HepG2 (cell line): ENCODE measurements around the gene SCNM1. TPM values are rescaled to one million over a fixed set of nuclear protein-coding genes. Genes with fewer than 3 reads are reported as not detected.

Experiments
- ARHGAP35 ChIP-seq: sonication (generic); formaldehyde crosslinking; IDR thresholded peaks from 2 replicates; pipeline ENCODE4 v1.9.0; 2022; ENCODE audit warnings: mild to moderate bottlenecking, inconsistent platforms, moderate library complexity, missing genetic modification reagents, borderline replicate concordance
- ATF6 ChIP-seq: sonication (generic); formaldehyde crosslinking; conservative IDR thresholded peaks from 2 replicates; pipeline ENCODE4 v1.4.0; 2020; ENCODE audit warnings: missing genetic modification reagents
- ATF7 ChIP-seq, 2 experiments: fragments of 450-650 bp in 1 of 2; sonication (generic) in 1 of 2; formaldehyde crosslinking in 1 of 2; IDR thresholded peaks; 2 replicates each; pipeline versions ENCODE4 v1.4.0 to v1.6.1; 2016 to 2020; ENCODE audit warnings: antibody characterized with exemption in 1 of 2, mild to moderate bottlenecking in 1 of 2, missing genetic modification reagents in 1 of 2
- ATF7-NPFF ChIP-seq: sonication (generic); formaldehyde crosslinking; IDR thresholded peaks from 2 replicates; pipeline ENCODE4 v1.8.1; 2023; ENCODE audit warnings: mild to moderate bottlenecking, low read depth, missing genetic modification reagents, moderate library complexity
- CTCF ChIP-seq: sonication (generic); formaldehyde crosslinking; IDR thresholded peaks from 2 replicates; pipeline ENCODE4 v1.5.0; 2020; ENCODE audit warnings: mild to moderate bottlenecking, missing genetic modification reagents, moderate library complexity
- E2F1 ChIP-seq: sonication (generic); formaldehyde crosslinking; IDR thresholded peaks from 2 replicates; pipeline ENCODE4 v1.5.0; 2020; ENCODE audit warnings: missing genetic modification reagents
- KIAA2018 ChIP-seq: sonication (generic); formaldehyde crosslinking; IDR thresholded peaks from 2 replicates; pipeline ENCODE4 v1.5.0; 2020; ENCODE audit warnings: mild to moderate bottlenecking, missing genetic modification reagents, borderline replicate concordance
- MYC ChIP-seq: sonication (generic); formaldehyde crosslinking; IDR thresholded peaks from 2 replicates; pipeline ENCODE4 v1.9.0; 2021; ENCODE audit warnings: missing genetic modification reagents, borderline replicate concordance
- REL ChIP-seq: sonication (generic); formaldehyde crosslinking; conservative IDR thresholded peaks from 2 replicates; pipeline ENCODE4 v1.8.0; 2022; ENCODE audit warnings: mild to moderate bottlenecking, missing genetic modification reagents, moderate library complexity
- ZFYVE20 ChIP-seq: sonication (generic); formaldehyde crosslinking; IDR thresholded peaks from 2 replicates; pipeline ENCODE4 v1.8.0; 2023; ENCODE audit warnings: low read depth, mild to moderate bottlenecking, moderate library complexity, missing genetic modification reagents, borderline replicate concordance
- ZNF337 ChIP-seq: sonication (generic); formaldehyde crosslinking; IDR thresholded peaks from 2 replicates; pipeline ENCODE4 v1.5.1; 2020; ENCODE audit warnings: missing genetic modification reagents, low read depth, mild to moderate bottlenecking, borderline replicate concordance
- ZNF567 ChIP-seq: sonication (generic); formaldehyde crosslinking; IDR thresholded peaks from 2 replicates; pipeline ENCODE4 v1.8.1; 2023; ENCODE audit warnings: mild to moderate bottlenecking, missing genetic modification reagents, borderline replicate concordance
- ZNF614 ChIP-seq: IDR thresholded peaks from 2 replicates; pipeline ENCODE4 v1.6.1; 2018; ENCODE audit warnings: missing biosample characterization, missing genetic modification reagents, inconsistent platforms, borderline replicate concordance
- ZNF724P ChIP-seq: sonication (generic); formaldehyde crosslinking; IDR thresholded peaks from 2 replicates; pipeline ENCODE4 v1.8.0; 2022; ENCODE audit warnings: missing genetic modification reagents, borderline replicate concordance
- polyA plus RNA-seq, 8 experiments: library from polyadenylated mRNA; depleted of rRNA in 3 of 8; stranded (reverse) in 7 of 8; unstranded in 1 of 8; fragments of >200 nt; fragmentation: Illumina TruSeq in 4 of 8; extraction: Trizol in 4 of 8; gene quantifications; 2 replicates each; pipeline versions ENCODE4 v1.2.1 to v1.2.3, GENCODE V29; 2011 to 2016; ENCODE audit warnings: low read depth in 4 of 8, missing spikeins in 1 of 8, mixed read lengths in 1 of 8; ENCODE audit not compliant: insufficient read depth in 1 of 8
- total RNA-seq, 5 experiments: library from RNA; depleted of rRNA; stranded (reverse); fragments of >200 nt; fragmentation: Illumina TruSeq; extraction: Trizol; gene quantifications; 2 replicates each; pipeline ENCODE4 v1.2.3, GENCODE V29; 2016; ENCODE audit warnings: low read depth in 1 of 5

SCNM1 gene
- total and polyA plus RNA-seq, 2 of the 13 experiments (the other 11 are each of a cell fraction or from before 2014, with no cell fraction given), result 16.3 to 31.5 TPM

GRCh38 chr1:151146412-151147131 lies 19.4 kb upstream of the SCNM1 start, which contains the start of gene SEMA6C (continued):
- no peak for TF ChIP-seq KIAA2018 (CRISPR knock-in tag)
- no peak for TF ChIP-seq ZFYVE20
- peak; percentile 66 for TF ChIP-seq E2F1 (CRISPR knock-in tag)
- peak; percentile 54; the same call in 1 of the 2 replicates for TF ChIP-seq ZNF724P
- TF ChIP-seq CTCF (CRISPR knock-in tag), result 0 out of 2 replicates have a peak, but pooled peaks have one; percentile 2
- TF ChIP-seq ARHGAP35 (CRISPR knock-in tag), result no peak
- TF ChIP-seq MYC (CRISPR knock-in tag), result 0 out of 2 replicates have a peak, but pooled peaks have one; percentile 30
- no peak for TF ChIP-seq ATF7-NPFF (CRISPR knock-in tag)
- TF ChIP-seq ATF7 (IDR thresholded peaks at IDR 0.05), result no peak
- TF ChIP-seq ATF7 (CRISPR knock-in tag; IDR thresholded peaks at IDR 0.05), result no peak
- no peak for TF ChIP-seq ZNF567 (CRISPR knock-in tag)
- TF ChIP-seq ZNF337, result 0 out of 2 replicates have a peak, but pooled peaks have one; percentile 5
- no peak for TF ChIP-seq ZNF614 (CRISPR knock-in tag)
- no peak for TF ChIP-seq REL (CRISPR knock-in tag)
- TF ChIP-seq ATF6 (CRISPR knock-in tag), result no peak
